KMS-11 (cell line): ENCODE results near the gene EPHA7.

Experiments used
- H2AFZ ChIP-seq: fragments of 200-600 bp; sonication (generic); 2 replicates; pipeline ENCODE4 v1.6.1; 2016; ENCODE audit warnings: antibody characterized with exemption, mixed run types, low read depth
- H3K27ac ChIP-seq: fragments of 200-600 bp; sonication (generic); 2 replicates; pipeline ENCODE4 v1.6.1; 2016; ENCODE audit warnings: mild to moderate bottlenecking, mixed run types
- H3K27me3 ChIP-seq: fragments of 200-600 bp; sonication (generic); 2 replicates; pipeline ENCODE4 v1.6.1; 2017; ENCODE audit warnings: mild to moderate bottlenecking, low read depth, mixed run types, moderate library complexity; ENCODE audit not compliant: insufficient read depth
- H3K36me3 ChIP-seq: fragments of 200-600 bp; sonication (generic); 2 replicates; pipeline ENCODE4 v1.6.1; 2017; ENCODE audit warnings: mild to moderate bottlenecking, mixed run types; ENCODE audit not compliant: insufficient read depth
- H3K4me1 ChIP-seq: fragments of 200-600 bp; sonication (generic); 2 replicates; pipeline ENCODE4 v1.6.1; 2016; ENCODE audit warnings: mild to moderate bottlenecking, low read depth, mixed run types; ENCODE audit not compliant: poor library complexity, severe bottlenecking
- H3K4me2 ChIP-seq: fragments of 200-600 bp; sonication (generic); 2 replicates; pipeline ENCODE4 v1.7.0; 2016; ENCODE audit warnings: mild to moderate bottlenecking, mixed run types
- H3K4me3 ChIP-seq: fragments of 200-600 bp; sonication (generic); IDR thresholded peaks from 2 replicates; pipeline ENCODE4 v1.6.1; 2017; ENCODE audit warnings: low read depth, low read length, mixed read lengths; ENCODE audit not compliant: insufficient read depth
- H3K79me2 ChIP-seq: fragments of 200-600 bp; sonication (generic); 2 replicates; pipeline ENCODE4 v1.6.1; 2016; ENCODE audit warnings: low read depth, mixed run types; ENCODE audit not compliant: insufficient read depth
- H3K9ac ChIP-seq: fragments of 200-600 bp; sonication (generic); 2 replicates; pipeline ENCODE4 v1.6.1; 2016; ENCODE audit warnings: mild to moderate bottlenecking, mixed run types
- H4K20me1 ChIP-seq: fragments of 200-600 bp; sonication (generic); 2 replicates; pipeline ENCODE4 v1.6.1; 2016; ENCODE audit warnings: mild to moderate bottlenecking, mixed run types; ENCODE audit not compliant: insufficient read depth
- TF ChIP-seq, protein P1 (sequence below): fragments of 200-600 bp; sonication (generic); conservative IDR thresholded peaks from 2 replicates; pipeline ENCODE4 v1.6.1; 2017; ENCODE audit warnings: low read depth, mild to moderate bottlenecking, antibody characterized with exemption, low read length, moderate library complexity, mixed read lengths

EPHA7 gene

GRCh38 chr6:93293460-93293859 is 125.9 kb downstream of the EPHA7 start:
- TF ChIP-seq, protein P1, sequence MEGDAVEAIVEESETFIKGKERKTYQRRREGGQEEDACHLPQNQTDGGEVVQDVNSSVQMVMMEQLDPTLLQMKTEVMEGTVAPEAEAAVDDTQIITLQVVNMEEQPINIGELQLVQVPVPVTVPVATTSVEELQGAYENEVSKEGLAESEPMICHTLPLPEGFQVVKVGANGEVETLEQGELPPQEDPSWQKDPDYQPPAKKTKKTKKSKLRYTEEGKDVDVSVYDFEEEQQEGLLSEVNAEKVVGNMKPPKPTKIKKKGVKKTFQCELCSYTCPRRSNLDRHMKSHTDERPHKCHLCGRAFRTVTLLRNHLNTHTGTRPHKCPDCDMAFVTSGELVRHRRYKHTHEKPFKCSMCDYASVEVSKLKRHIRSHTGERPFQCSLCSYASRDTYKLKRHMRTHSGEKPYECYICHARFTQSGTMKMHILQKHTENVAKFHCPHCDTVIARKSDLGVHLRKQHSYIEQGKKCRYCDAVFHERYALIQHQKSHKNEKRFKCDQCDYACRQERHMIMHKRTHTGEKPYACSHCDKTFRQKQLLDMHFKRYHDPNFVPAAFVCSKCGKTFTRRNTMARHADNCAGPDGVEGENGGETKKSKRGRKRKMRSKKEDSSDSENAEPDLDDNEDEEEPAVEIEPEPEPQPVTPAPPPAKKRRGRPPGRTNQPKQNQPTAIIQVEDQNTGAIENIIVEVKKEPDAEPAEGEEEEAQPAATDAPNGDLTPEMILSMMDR: no peak
- no peaks in the 10 kb centered on the region for H3K27me3 ChIP-seq
- H2AFZ ChIP-seq: no peak overlapping the region
- H3K27ac ChIP-seq: no peak overlapping the region
- H3K4me3 ChIP-seq: no peak overlapping the region
- no peaks in the 10 kb centered on the region for H3K4me1 ChIP-seq
- H3K9ac ChIP-seq: no peak overlapping the region
- no peaks in the 10 kb centered on the region for H3K36me3 ChIP-seq
- H3K4me2 ChIP-seq: no peak overlapping the region
- no peaks in the 10 kb centered on the region for H4K20me1 ChIP-seq
- H3K79me2 ChIP-seq: no peaks in the 10 kb centered on the region

- Histone ChIP-seq H3K9ac (no peak overlapping the region), H3K27ac (no peak overlapping the region)
- TF ChIP-seq, protein P1: no peak
These were observed 136.8 kb downstream of the EPHA7 start for GRCh38 chr6:93282521-93283031.

DNA sequence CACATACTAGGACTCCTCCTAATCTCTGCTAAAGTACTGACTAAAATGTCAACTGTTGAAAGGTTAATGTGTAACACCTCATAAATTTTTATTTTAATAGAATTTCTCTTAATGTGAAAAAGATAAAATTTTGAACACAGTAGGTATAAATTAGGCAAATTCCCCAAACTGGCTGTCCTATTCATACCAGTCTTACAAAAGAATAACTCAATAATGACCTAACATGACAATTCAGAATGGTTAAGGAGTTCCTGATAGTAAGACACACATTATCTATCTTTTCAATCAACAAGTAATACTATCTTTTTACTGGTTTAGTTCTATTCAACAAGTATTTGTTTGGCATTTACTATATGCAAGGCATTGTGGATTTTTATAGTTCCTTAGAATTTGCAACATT is 141.1 kb downstream of the EPHA7 start:
- no peak overlapping the region for H2AFZ ChIP-seq
- H3K36me3 ChIP-seq: no peaks in the 10 kb centered on the region

More at GRCh38 chr6:93282521-93283031, 136.8 kb downstream of the EPHA7 start:
- Histone ChIP-seq H3K36me3 (no peaks in the 10 kb centered on the region), H3K4me2 (no peak overlapping the region), H2AFZ (no peak overlapping the region), H3K4me3 (no peak overlapping the region), H4K20me1 (no peaks in the 10 kb centered on the region), H3K27me3 (no peaks in the 10 kb centered on the region), H3K4me1 (no peaks in the 10 kb centered on the region), H3K79me2 (no peaks in the 10 kb centered on the region)

DNA sequence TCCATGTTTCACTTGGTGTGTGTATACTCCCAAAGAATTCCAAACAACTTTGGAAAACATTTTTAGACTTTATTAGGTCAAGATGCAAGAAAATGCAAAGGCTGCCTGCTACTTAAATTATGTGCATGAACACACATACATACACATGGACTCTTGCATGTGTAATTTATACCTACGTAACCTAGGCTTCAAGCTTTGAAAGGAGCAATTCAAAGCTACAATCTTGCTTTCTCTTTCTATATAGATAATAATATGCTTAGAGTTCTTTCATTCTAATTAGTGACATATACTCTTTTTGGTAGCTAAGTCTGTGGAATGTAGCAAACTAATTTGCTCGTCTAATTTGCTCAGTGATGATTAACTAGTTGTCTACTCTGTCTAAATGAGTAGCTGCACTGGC is 146.5 kb downstream of the EPHA7 start:
- Histone ChIP-seq H3K4me2 (no peak overlapping the region), H4K20me1 (no peaks in the 10 kb centered on the region), H3K4me1 (no peaks in the 10 kb centered on the region), H3K79me2 (no peaks in the 10 kb centered on the region), H2AFZ (no peak overlapping the region), H3K27me3 (no peaks in the 10 kb centered on the region), H3K36me3 (no peaks in the 10 kb centered on the region), H3K9ac (no peak overlapping the region), H3K27ac (no peak overlapping the region), H3K4me3 (no peak overlapping the region)
- TF ChIP-seq, protein P1: no peak

More for the DNA sequence above, 141.1 kb downstream of the EPHA7 start:
- Histone ChIP-seq H3K27ac (no peak overlapping the region), H3K4me1 (no peaks in the 10 kb centered on the region), H3K79me2 (no peaks in the 10 kb centered on the region), H3K27me3 (no peaks in the 10 kb centered on the region), H3K4me2 (no peak overlapping the region), H4K20me1 (no peaks in the 10 kb centered on the region), H3K9ac (no peak overlapping the region), H3K4me3 (no peak overlapping the region)
- TF ChIP-seq, protein P1: no peak
